Activated naive CD4-positive, alpha-beta T cell treated with anti-CD3 and anti-CD28 coated beads, Interleukin-2, amount 50 U/mL, for 72 hours (primary cell): ENCODE results near the gene ZNF638. TPM values are rescaled to one million over a fixed set of nuclear protein-coding genes. Genes with fewer than 3 reads are reported as not detected.

Experiments used
- ATAC-seq, 2 donors: fragments of 150-1000 bp; cut with Tn5 transposase; 2 replicates each; pipeline ENCODE4 v1.10.0; 2021; ENCODE audit warnings: mild to moderate bottlenecking in 2 of 2, moderate library complexity in 2 of 2
- DNase-seq, 2 donors: peaks; one replicate each; pipeline ENCODE4 v3.0.0; 2021 to 2022; ENCODE audit warnings: low spot score in 2 of 2
- H3K27ac Mint-ChIP-seq, 2 donors: one replicate each; pipeline ENCODE4 v1.8.0; 2022; ENCODE audit warnings: mild to moderate bottlenecking in 2 of 2, mixed read lengths in 2 of 2
- H3K36me3 Mint-ChIP-seq, 2 donors: one replicate each; pipeline ENCODE4 v1.8.0; 2022; ENCODE audit warnings: mixed read lengths in 2 of 2
- H3K9me3 Mint-ChIP-seq, 2 donors: one replicate each; pipeline ENCODE4 v1.8.0; 2022; ENCODE audit warnings: mixed read lengths in 2 of 2
- total RNA-seq, 2 donors: library from RNA; stranded (reverse); gene quantifications; one replicate each; pipeline ENCODE4 v1.2.3, GENCODE V29; 2022

ZNF638 gene
- total RNA-seq, 2 donors from 2014 or later: 111 to 126 TPM

GRCh38 chr2:71457123-71457915 is 125.7 kb downstream of the ZNF638 start:
- ATAC-seq (no peak), DNase-seq (no peak)
- peaks cover 0 to 4% of the 10 kb centered on the region in 2 donors for H3K36me3 Mint-ChIP-seq
- peak overlapping the region in 1 of 2 donors; percentile 36 for H3K27ac Mint-ChIP-seq
- H3K9me3 Mint-ChIP-seq: no peaks in the 10 kb centered on the region

GRCh38 chr2:71457923-71458322 is 126.3 kb downstream of the ZNF638 start:
- peaks cover 0 to 4% of the 10 kb centered on the region in 2 donors for H3K36me3 Mint-ChIP-seq
- H3K9me3 Mint-ChIP-seq: no peaks in the 10 kb centered on the region
- no peak for ATAC-seq
- no peak overlapping the region for H3K27ac Mint-ChIP-seq
- no peak for DNase-seq

- Mint-ChIP-seq H3K27ac (no peak overlapping the region), H3K9me3 (no peaks in the 10 kb centered on the region), H3K36me3 (peaks cover 0 to 4% of the 10 kb centered on the region in 2 donors)
- no peak for DNase-seq
- peak in 1 of 2 donors; percentile 57 for ATAC-seq
Measured at GRCh38 chr2:71458413-71459083, 127.0 kb downstream of the ZNF638 start.

GRCh38 chr2:71459084-71459431 is 127.5 kb downstream of the ZNF638 start:
- no peak for ATAC-seq
- peaks cover 0 to 4% of the 10 kb centered on the region in 2 donors for H3K36me3 Mint-ChIP-seq
- DNase-seq: no peak
- no peaks in the 10 kb centered on the region for H3K9me3 Mint-ChIP-seq
- no peak overlapping the region for H3K27ac Mint-ChIP-seq

GRCh38 chr2:71460056-71460455 is 128.5 kb downstream of the ZNF638 start:
- ATAC-seq (no peak), DNase-seq (no peak)
- peaks cover 0 to under 1% of the 10 kb centered on the region in 2 donors for H3K36me3 Mint-ChIP-seq
- no peaks in the 10 kb centered on the region for H3K9me3 Mint-ChIP-seq
- no peak overlapping the region for H3K27ac Mint-ChIP-seq

GRCh38 chr2:71460595-71461303 is 129.2 kb downstream of the ZNF638 start:
- DNase-seq (no peak), ATAC-seq (no peak)
- Mint-ChIP-seq H3K9me3 (no peaks in the 10 kb centered on the region), H3K27ac (no peak overlapping the region), H3K36me3 (no peaks in the 10 kb centered on the region)

GRCh38 chr2:71461304-71461671 is 129.7 kb downstream of the ZNF638 start:
- ATAC-seq (no peak), DNase-seq (no peak)
- H3K9me3 Mint-ChIP-seq: no peaks in the 10 kb centered on the region
- H3K27ac Mint-ChIP-seq: no peak overlapping the region
- no peaks in the 10 kb centered on the region for H3K36me3 Mint-ChIP-seq

GRCh38 chr2:71462056-71462605 is 130.5 kb downstream of the ZNF638 start:
- DNase-seq (no peak), ATAC-seq (no peak)
- H3K9me3 Mint-ChIP-seq: no peaks in the 10 kb centered on the region
- H3K27ac Mint-ChIP-seq: no peak overlapping the region
- H3K36me3 Mint-ChIP-seq: no peaks in the 10 kb centered on the region

- no peak overlapping the region for H3K27ac Mint-ChIP-seq
- H3K9me3 Mint-ChIP-seq: no peaks in the 10 kb centered on the region
- ATAC-seq (no peak), DNase-seq (no peak)
- no peaks in the 10 kb centered on the region for H3K36me3 Mint-ChIP-seq
Measured at GRCh38 chr2:71462641-71463341, 131.2 kb downstream of the ZNF638 start.

- Mint-ChIP-seq H3K27ac (no peak overlapping the region), H3K36me3 (no peaks in the 10 kb centered on the region)
- ATAC-seq: no peak
Measured at GRCh38 chr2:71463342-71463654, 131.7 kb downstream of the ZNF638 start.

GRCh38 chr2:71464389-71464788 is 132.8 kb downstream of the ZNF638 start:
- DNase-seq (no peak), ATAC-seq (no peak)
- Mint-ChIP-seq H3K36me3 (no peaks in the 10 kb centered on the region), H3K27ac (no peak overlapping the region), H3K9me3 (no peaks in the 10 kb centered on the region)

More at GRCh38 chr2:71463342-71463654, 131.7 kb downstream of the ZNF638 start:
- DNase-seq: no peak
- H3K9me3 Mint-ChIP-seq: no peaks in the 10 kb centered on the region

GRCh38 chr2:71465356-71465755 is 133.8 kb downstream of the ZNF638 start:
- no peak overlapping the region for H3K27ac Mint-ChIP-seq

GRCh38 chr2:71465961-71466300 is 134.3 kb downstream of the ZNF638 start:
- DNase-seq: no peak
- H3K27ac Mint-ChIP-seq: no peak overlapping the region
- ATAC-seq: no peak
- no peaks in the 10 kb centered on the region for H3K9me3 Mint-ChIP-seq
- H3K36me3 Mint-ChIP-seq: no peaks in the 10 kb centered on the region

More at GRCh38 chr2:71465356-71465755, 133.8 kb downstream of the ZNF638 start:
- ATAC-seq: no peak
- Mint-ChIP-seq H3K36me3 (no peaks in the 10 kb centered on the region), H3K9me3 (no peaks in the 10 kb centered on the region)
- no peak for DNase-seq

- no peaks in the 10 kb centered on the region for H3K36me3 Mint-ChIP-seq
- no peak for DNase-seq
- ATAC-seq: peak; percentile 30 to 62
- no peaks in the 10 kb centered on the region for H3K9me3 Mint-ChIP-seq
- no peak overlapping the region for H3K27ac Mint-ChIP-seq
Measured at GRCh38 chr2:71466301-71467179, 135.0 kb downstream of the ZNF638 start.

GRCh38 chr2:71467180-71467815 is 135.7 kb downstream of the ZNF638 start:
- Mint-ChIP-seq H3K27ac (no peak overlapping the region), H3K9me3 (no peaks in the 10 kb centered on the region), H3K36me3 (no peaks in the 10 kb centered on the region)
- ATAC-seq: peak; percentile 9 to 33
- DNase-seq: no peak
